SK-N-SH (cell line): ENCODE results near the gene PDE4B. TPM values are rescaled to one million over a fixed set of nuclear protein-coding genes. Genes with fewer than 3 reads are reported as not detected.

Experiments used
- CTCF ChIA-PET: fragments of 300-600, 350-600 bp; formaldehyde crosslinking; extraction: SDS; loops from one replicate; lab custom pipeline; 2021; lab: Yijun Ruan, JAX
- POLR2A ChIA-PET: fragments of 350-600 bp; sonication (Branson Sonifier 250); formaldehyde crosslinking; extraction: SDS; loops from one replicate; lab custom pipeline; 2020; ENCODE audit warnings: antibody characterized with exemption, inconsistent platforms; lab: Yijun Ruan, JAX
- DNase-seq: peaks from one replicate; pipeline ENCODE4 v3.0.0; 2012
- H2AFZ ChIP-seq: fragments of 200-600 bp; sonication (generic); 2 replicates; pipeline ENCODE4 v1.8.1; 2016; ENCODE audit warnings: antibody characterized with exemption, mild to moderate bottlenecking, low read depth
- H3F3A ChIP-seq: fragments of 200-600 bp; sonication (generic); replicated peaks from 2 replicates; pipeline ENCODE3; 2016; ENCODE audit warnings: antibody characterized with exemption, mild to moderate bottlenecking; ENCODE audit not compliant: insufficient read depth
- H3K27ac ChIP-seq, 2 experiments: fragments of 200-500 bp in 1 of 2; fragments of 200-600 bp in 1 of 2; sonication (Bioruptor generic) in 1 of 2; sonication (generic), shearing (Covaris generic) in 1 of 2; 2 replicates each; pipeline versions ENCODE4 v1.5.1 to v1.6.1; 2014 to 2016; ENCODE audit warnings: low read depth in 2 of 2, inconsistent platforms in 1 of 2, low read length in 1 of 2, mild to moderate bottlenecking in 1 of 2, mixed read lengths in 1 of 2
- H3K27me3 ChIP-seq: fragments of 200-600 bp; sonication (generic), shearing (Covaris generic); 2 replicates; pipeline ENCODE4 v1.6.1; 2016; ENCODE audit warnings: mixed run types; ENCODE audit not compliant: insufficient read depth
- H3K36me3 ChIP-seq, 2 experiments: fragments of 200-500 bp in 1 of 2; fragments of 200-600 bp in 1 of 2; sonication (Bioruptor generic) in 1 of 2; sonication (generic) in 1 of 2; replicated peaks in 1 of 2; 2 replicates each; pipeline versions ENCODE3 to v1.5.1; 2014 to 2016; ENCODE audit warnings: low read length in 1 of 2, mild to moderate bottlenecking in 1 of 2; ENCODE audit not compliant: insufficient read depth in 2 of 2, control insufficient read depth in 1 of 2
- H3K4me1 ChIP-seq, 2 experiments: fragments of 200-500 bp in 1 of 2; fragments of 200-600 bp in 1 of 2; sonication (Bioruptor generic) in 1 of 2; sonication (generic), shearing (Covaris generic) in 1 of 2; 2 replicates each; pipeline versions ENCODE4 v1.5.1 to v1.6.1; 2014 to 2016; ENCODE audit warnings: low read depth in 1 of 2, low read length in 1 of 2, mixed run types in 1 of 2; ENCODE audit not compliant: insufficient read depth in 2 of 2, control insufficient read depth in 1 of 2
- H3K4me2 ChIP-seq: fragments of 200-600 bp; sonication (generic), shearing (Covaris generic); 2 replicates; pipeline ENCODE4 v1.6.1; 2017; ENCODE audit warnings: mixed run types
- H3K4me3 ChIP-seq, 2 experiments: fragments of 200-500 bp in 1 of 2; fragments of 200-600 bp in 1 of 2; sonication (Bioruptor generic) in 1 of 2; sonication (generic), shearing (Covaris generic) in 1 of 2; 2 replicates each; pipeline versions ENCODE4 v1.5.1 to v1.8.1; 2014 to 2016; ENCODE audit warnings: low read depth in 2 of 2, inconsistent platforms in 1 of 2, low read length in 1 of 2, mild to moderate bottlenecking in 1 of 2, mixed read lengths in 1 of 2, moderate library complexity in 1 of 2
- H3K79me2 ChIP-seq: fragments of 200-600 bp; sonication (generic); 2 replicates; pipeline ENCODE4 v1.8.1; 2017; ENCODE audit warnings: mild to moderate bottlenecking; ENCODE audit not compliant: insufficient read depth
- H3K9ac ChIP-seq: fragments of 200-600 bp; sonication (generic); 2 replicates; pipeline ENCODE4 v1.6.1; 2017; ENCODE audit warnings: mixed run types
- H3K9me2 ChIP-seq: fragments of 200-600 bp; sonication (generic); 2 replicates; pipeline ENCODE4 v1.6.1; 2017; ENCODE audit warnings: mixed run types
- H3K9me3 ChIP-seq: fragments of 200-600 bp; sonication (generic); 2 replicates; pipeline ENCODE4 v1.6.1; 2017; ENCODE audit warnings: mixed run types, mild to moderate bottlenecking, moderate library complexity
- H4K20me1 ChIP-seq: fragments of 200-600 bp; sonication (generic); 2 replicates; pipeline ENCODE4 v1.6.1; 2017; ENCODE audit warnings: mild to moderate bottlenecking, mixed run types; ENCODE audit not compliant: insufficient read depth
- CHD2 ChIP-seq: fragments of 150-350 bp; IDR thresholded peaks from 2 replicates; pipeline ENCODE4 v1.6.1; 2018; ENCODE audit warnings: low read length; ENCODE audit not compliant: partially characterized antibody
- ELF1 ChIP-seq: IDR thresholded peaks from 2 replicates; pipeline ENCODE4 v1.4.0; 2012
- EP300 ChIP-seq, 2 experiments: IDR thresholded peaks; 2 replicates each; pipeline versions ENCODE4 v1.4.0 to v1.6.1; 2012; ENCODE audit warnings: borderline replicate concordance in 1 of 2, low read depth in 1 of 2, low read length in 1 of 2
- EZH2phosphoT487 ChIP-seq: fragments of 200-600 bp; sonication (generic); IDR thresholded peaks from 2 replicates; pipeline ENCODE4 v1.6.1; 2017; ENCODE audit warnings: low read depth, mixed run types, mild to moderate bottlenecking, antibody characterized with exemption, moderate library complexity, borderline replicate concordance
- FOSL2 ChIP-seq: IDR thresholded peaks from 2 replicates; pipeline ENCODE4 v1.4.0; 2012; ENCODE audit warnings: low read depth, mild to moderate bottlenecking, moderate library complexity, borderline replicate concordance
- FOXJ3 ChIP-seq: sonication (generic); formaldehyde crosslinking; IDR thresholded peaks from 2 replicates; pipeline ENCODE4 v1.5.1; 2020; ENCODE audit warnings: mild to moderate bottlenecking, missing genetic modification reagents
- FOXM1 ChIP-seq: IDR thresholded peaks from 2 replicates; pipeline ENCODE4 v1.4.0; 2012; ENCODE audit warnings: low read depth, mild to moderate bottlenecking
- GATA2 ChIP-seq: sonication (generic); formaldehyde crosslinking; IDR thresholded peaks from 2 replicates; pipeline ENCODE4 v1.5.0; 2020; ENCODE audit warnings: mild to moderate bottlenecking, missing genetic modification reagents
- IRF3 ChIP-seq: fragments of 150-350 bp; IDR thresholded peaks from 2 replicates; pipeline ENCODE4 v1.6.1; 2016; ENCODE audit warnings: mild to moderate bottlenecking, low read depth, low read length
- JUND ChIP-seq: IDR thresholded peaks from 2 replicates; pipeline ENCODE4 v1.4.0; 2012
- MAX ChIP-seq: IDR thresholded peaks from 2 replicates; pipeline ENCODE4 v1.4.0; 2012; ENCODE audit warnings: low read depth
- MEF2A ChIP-seq: IDR thresholded peaks from 2 replicates; pipeline ENCODE4 v1.4.0; 2012; ENCODE audit warnings: low read depth, borderline replicate concordance
- MXI1 ChIP-seq: IDR thresholded peaks from 2 replicates; pipeline ENCODE4 v1.6.1; 2012; ENCODE audit warnings: mild to moderate bottlenecking, low read depth, low read length, improper control_type of control experiment
- NFIC ChIP-seq: IDR thresholded peaks from 2 replicates; pipeline ENCODE4 v1.4.0; 2012; ENCODE audit warnings: borderline replicate concordance
- NRF1 ChIP-seq: IDR thresholded peaks from 2 replicates; pipeline ENCODE4 v1.6.1; 2012; ENCODE audit warnings: low read depth, mild to moderate bottlenecking, low read length
- PBX3 ChIP-seq: IDR thresholded peaks from 2 replicates; pipeline ENCODE4; 2012
- POLR2AphosphoS5 ChIP-seq: IDR thresholded peaks from 2 replicates; pipeline ENCODE4 v1.6.1; 2012; ENCODE audit warnings: low read depth, low read length
- RAD21 ChIP-seq: IDR thresholded peaks from 2 replicates; pipeline ENCODE4 v1.6.1; 2012; ENCODE audit warnings: mild to moderate bottlenecking, low read length
- RCOR1 ChIP-seq: fragments of 150-350 bp; IDR thresholded peaks from 2 replicates; pipeline ENCODE4 v1.6.1; 2017; ENCODE audit warnings: antibody characterized with exemption, low read length
- RXRA ChIP-seq: IDR thresholded peaks from 2 replicates; pipeline ENCODE4 v1.4.0; 2012; ENCODE audit warnings: low read depth, mild to moderate bottlenecking, borderline replicate concordance
- SIN3A ChIP-seq: IDR thresholded peaks from 2 replicates; pipeline ENCODE4 v1.6.1; 2012; ENCODE audit warnings: low read depth, mild to moderate bottlenecking, low read length, moderate library complexity, borderline replicate concordance
- SMC3 ChIP-seq: IDR thresholded peaks from 2 replicates; pipeline ENCODE4 v1.6.1; 2012; ENCODE audit warnings: low read depth, low read length, improper control_type of control experiment
- TAF1 ChIP-seq: IDR thresholded peaks from 2 replicates; pipeline ENCODE4 v1.6.1; 2012; ENCODE audit warnings: low read depth, mild to moderate bottlenecking, low read length, moderate library complexity, borderline replicate concordance
- TCF12 ChIP-seq: IDR thresholded peaks from 2 replicates; pipeline ENCODE4 v1.4.0; 2012
- TEAD4 ChIP-seq: IDR thresholded peaks from 2 replicates; pipeline ENCODE4 v1.4.0; 2012; ENCODE audit warnings: mild to moderate bottlenecking, borderline replicate concordance; ENCODE audit not compliant: insufficient read depth
- USF1 ChIP-seq: IDR thresholded peaks from 2 replicates; pipeline ENCODE4 v1.4.0; 2012; ENCODE audit warnings: low read depth, borderline replicate concordance
- USF2 ChIP-seq: fragments of 150-350 bp; IDR thresholded peaks from 2 replicates; pipeline ENCODE4 v1.6.1; 2017; ENCODE audit warnings: antibody characterized with exemption, low read length, low read depth, borderline replicate concordance
- YY1 ChIP-seq: IDR thresholded peaks from 2 replicates; pipeline ENCODE4 v1.4.0; 2012; ENCODE audit warnings: low read depth, mild to moderate bottlenecking
- ZBTB33 ChIP-seq: IDR thresholded peaks from 2 replicates; pipeline ENCODE4 v1.4.0; 2012; ENCODE audit warnings: low read depth, borderline replicate concordance
- WGBS: methylation state at CpG from one replicate; pipeline ENCODE4 v1.1.6; 2017; ENCODE audit warnings: low lambda C conversion rate; 5-methylcytosine and 5-hydroxymethylcytosine counted together
- polyA plus RNA-seq, 3 experiments: library from polyadenylated mRNA; depleted of rRNA; stranded (reverse); fragments of >200 nt; gene quantifications; 2 replicates each; pipeline ENCODE4 v1.2.3, GENCODE V29; 2012

The PDE4B gene
- polyA plus RNA-seq, 1 of the 3 experiments (the other 2 are of a cell fraction), result 1.9 TPM

- H3K4me2 ChIP-seq, result peak overlapping the region; percentile 69
- peak overlapping the region; percentile 49 to 56 for H3K4me3 ChIP-seq
- H3K9me3 ChIP-seq, result no peaks in the 10 kb centered on the region
- ChIA-PET CTCF (interaction anchor here (0.8 to 13.1 kb wide), 10 partner anchors 9 to 512 kb away, joined by 3 to 203 read pairs (median 4); no protein-coding TSS in a partner anchor), POLR2A (interaction anchor here (1.0 to 1.4 kb wide), 3 partner anchors 249 to 502 kb away, joined by 3 to 8 read pairs (median 5); no protein-coding TSS in a partner anchor)
- H3K79me2 ChIP-seq, result no peaks in the 10 kb centered on the region
- H3K36me3 ChIP-seq, result no peaks in the 10 kb centered on the region
- DNase-seq, result peak; percentile 10
- WGBS, result 3% methylated on average over 6 of the region's 6 CpGs
- H3K9me2 ChIP-seq, result no peaks in the 10 kb centered on the region
- peak overlapping the region; percentile 8 to 91; a peak in 3 of 4 replicates for H3K27ac ChIP-seq
- H3K4me1 ChIP-seq, result peaks cover 3 to 5% of the 10 kb centered on the region in 2 experiments; a peak in 3 of 4 replicates
- H3K27me3 ChIP-seq, result no peaks in the 10 kb centered on the region
- H3K9ac ChIP-seq, result peak overlapping the region; percentile 35; the same call in 1 of the 2 replicates
- H4K20me1 ChIP-seq, result no peaks in the 10 kb centered on the region
- no peaks in the 10 kb centered on the region for H3F3A ChIP-seq
- H2AFZ ChIP-seq, result peak overlapping the region; percentile 72
- no peak for TF ChIP-seq FOSL2
- TF ChIP-seq CHD2, result no peak
- TF ChIP-seq SIN3A, result 0 out of 2 replicates have a peak, but pooled peaks have one; percentile 21
- no peak for TF ChIP-seq IRF3
- TF ChIP-seq NFIC, result no peak
- TF ChIP-seq SMC3, result peak; percentile 33; the same call in 1 of the 2 replicates
- peak; percentile 45 for TF ChIP-seq RAD21
- TF ChIP-seq FOXM1, result peak; percentile 69; the same call in 1 of the 2 replicates
- no peak for TF ChIP-seq MAX
- no peak for TF ChIP-seq NRF1
- TF ChIP-seq JUND, result no peak
- TF ChIP-seq MXI1, result peak; percentile 85; the same call in 1 of the 2 replicates
- no peak for TF ChIP-seq USF2
- no peak for TF ChIP-seq FOXJ3 (CRISPR knock-in tag)
- TF ChIP-seq RCOR1, result no peak
- TF ChIP-seq TEAD4, result no peak
- TF ChIP-seq ELF1, result no peak
- no peak for TF ChIP-seq MEF2A
- no peak for TF ChIP-seq POLR2AphosphoS5
- no peak for TF ChIP-seq TCF12
- no peak for TF ChIP-seq USF1
- TF ChIP-seq ZBTB33, result no peak
- 0 out of 2 replicates have a peak, but pooled peaks have one; percentile 8 for TF ChIP-seq GATA2 (CRISPR knock-in tag)
- no peak for TF ChIP-seq TAF1
- no peak for TF ChIP-seq PBX3
- TF ChIP-seq EZH2phosphoT487, result no peak
- TF ChIP-seq RXRA, result no peak
- TF ChIP-seq YY1, result no peak
- TF ChIP-seq EP300 (IDR thresholded peaks at IDR 0.05; ENCODE audit: borderline replicate concordance in 1 of 2, low read depth in 1 of 2, low read length in 1 of 2), result no peak
Observed at GRCh38 chr1:65992165-65992821, 199.6 kb downstream of the PDE4B start.
